Smooth muscle cell of the brain vasculature (primary cell): ENCODE measurements around the gene LPCAT4.

ENCODE experiments used
- DNase-seq: peaks from one replicate; pipeline ENCODE4 v3.0.0-alpha.2; 2012; ENCODE audit warnings: low read depth, low spot score

The LPCAT4 gene

GRCh38 chr15:34336991-34337556, 29.9 kb downstream of the LPCAT4 start:
- DNase-seq = no peak

- DNase-seq = no peak
Measured at GRCh38 chr15:34336231-34336990, 30.6 kb downstream of the LPCAT4 start.

GRCh38 chr15:34335176-34336032, 31.6 kb downstream of the LPCAT4 start:
- no peak for DNase-seq

- DNase-seq = no peak
Measured at GRCh38 chr15:34334672-34335071, 32.3 kb downstream of the LPCAT4 start.

GRCh38 chr15:34332553-34333120, 34.4 kb downstream of the LPCAT4 start:
- DNase-seq = no peak

- no peak for DNase-seq
Measured at GRCh38 chr15:34331809-34332208, 35.2 kb downstream of the LPCAT4 start.

GRCh38 chr15:34330279-34330678, 36.7 kb downstream of the LPCAT4 start:
- no peak for DNase-seq

- no peak for DNase-seq
Measured at GRCh38 chr15:34329006-34329405, 38.0 kb downstream of the LPCAT4 start.

- no peak for DNase-seq
Measured at GRCh38 chr15:34327906-34328305, 39.1 kb downstream of the LPCAT4 start.

GRCh38 chr15:34325368-34325767, 41.6 kb downstream of the LPCAT4 start:
- no peak for DNase-seq

- DNase-seq = no peak
Measured at GRCh38 chr15:34324933-34325332, 42.1 kb downstream of the LPCAT4 start.

GRCh38 chr15:34323217-34323616, 43.8 kb downstream of the LPCAT4 start:
- DNase-seq = no peak

GRCh38 chr15:34318277-34319079, 48.5 kb downstream of the LPCAT4 start:
- no peak for DNase-seq

GRCh38 chr15:34314491-34315490, 52.2 kb downstream of the LPCAT4 start:
- no peak for DNase-seq

- no peak for DNase-seq
Measured at GRCh38 chr15:34311563-34311962, 55.4 kb downstream of the LPCAT4 start.
